NCI-H2227 treated with DMSO at 0.1 percent for 48 hours (cell line): ENCODE results near the gene KLF7.

Experiments
- DNase-seq: peaks from one replicate; lab custom pipeline; 2025; lab: John Stamatoyannopoulos, UW

The KLF7 gene

GRCh38 chr2:207165121-207166038 is at the start of gene KLF7:
Gene KLF7, minus strand, starts transcription at chr2:207165948. Its CDS starts 380 bp downstream, at chr2:207165568.
- peak; percentile 35 for DNase-seq

GRCh38 chr2:207215308-207215707 is 49.6 kb upstream of the KLF7 start:
- DNase-seq = no peak

GRCh38 chr2:207214446-207214845 is 48.7 kb upstream of the KLF7 start:
- DNase-seq = no peak

GRCh38 chr2:207206011-207206410 is 40.3 kb upstream of the KLF7 start:
- DNase-seq = no peak

- no peak for DNase-seq
Measured at GRCh38 chr2:207205173-207205957, 39.6 kb upstream of the KLF7 start.

- DNase-seq = no peak
Measured at GRCh38 chr2:207203056-207203455, 37.3 kb upstream of the KLF7 start.

- DNase-seq = no peak
Measured at GRCh38 chr2:207202645-207203044, 36.9 kb upstream of the KLF7 start.

GRCh38 chr2:207201416-207201815 is 35.7 kb upstream of the KLF7 start:
- DNase-seq = no peak

GRCh38 chr2:207200136-207200535 is 34.4 kb upstream of the KLF7 start:
- peak; percentile 89 for DNase-seq

- no peak for DNase-seq
Measured at GRCh38 chr2:207194028-207194427, 28.3 kb upstream of the KLF7 start.

- no peak for DNase-seq
Measured at GRCh38 chr2:207188626-207189419, 23.1 kb upstream of the KLF7 start.

- no peak for DNase-seq
Measured at GRCh38 chr2:207185372-207185771, 19.6 kb upstream of the KLF7 start.

- DNase-seq = no peak
Measured at GRCh38 chr2:207184768-207185167, 19.0 kb upstream of the KLF7 start.

GRCh38 chr2:207184348-207184747 is 18.6 kb upstream of the KLF7 start:
- no peak for DNase-seq

GRCh38 chr2:207183506-207183905 is 17.8 kb upstream of the KLF7 start:
- DNase-seq = no peak

GRCh38 chr2:207182911-207183310 is 17.2 kb upstream of the KLF7 start:
- no peak for DNase-seq

- no peak for DNase-seq
Measured at GRCh38 chr2:207181526-207182274, 16.0 kb upstream of the KLF7 start.

GRCh38 chr2:207180741-207181140 is 15.0 kb upstream of the KLF7 start:
- DNase-seq = no peak

GRCh38 chr2:207176247-207176646 is 10.5 kb upstream of the KLF7 start:
- DNase-seq = no peak

- DNase-seq = no peak
Measured at GRCh38 chr2:207173641-207174040, 7.9 kb upstream of the KLF7 start.
